Natural killer cell (primary cell): Measurements from ENCODE around the gene RPAP3. TPM values are rescaled to one million over a fixed set of nuclear protein-coding genes. Genes with fewer than 3 reads are reported as not detected.

ENCODE experiments used
- ATAC-seq, 3 donors: fragments of 150-1000 bp in 2 of 3; fragments of 200-7000 bp in 1 of 3; cut with Tn5 transposase; 1 replicate in 1 of 3; 2 replicates in 2 of 3; pipeline ENCODE4 v1.10.0; 2021; ENCODE audit warnings: mild to moderate bottlenecking in 2 of 3, moderate library complexity in 2 of 3
- DNase-seq, 2 donors: peaks; one replicate each; pipeline versions ENCODE4 v3.0.0 to v3.0.0-alpha.2; 2013 to 2021; ENCODE audit warnings: mixed read lengths in 1 of 2
- H3K27ac ChIP-seq: one replicate; pipeline ENCODE4 v1.5.1; 2013; ENCODE audit warnings: mild to moderate bottlenecking, low read length
- H3K27me3 ChIP-seq: one replicate; pipeline ENCODE4 v1.6.1; 2013; ENCODE audit warnings: low read length; ENCODE audit not compliant: control insufficient read depth, insufficient read depth
- H3K36me3 ChIP-seq: one replicate; pipeline ENCODE4 v1.6.1; 2013; ENCODE audit warnings: low read length; ENCODE audit not compliant: control insufficient read depth, insufficient read depth
- H3K4me1 ChIP-seq: one replicate; pipeline ENCODE4 v1.6.1; 2013; ENCODE audit warnings: low read length; ENCODE audit not compliant: control insufficient read depth, insufficient read depth
- H3K4me3 ChIP-seq: one replicate; pipeline ENCODE4 v1.5.1; 2013; ENCODE audit warnings: low read length
- H3K9me3 ChIP-seq: one replicate; pipeline ENCODE4 v1.6.1; 2013; ENCODE audit warnings: low read length; ENCODE audit not compliant: control insufficient read depth, insufficient read depth
- H3K27ac Mint-ChIP-seq, 2 donors: one replicate each; pipeline ENCODE4 v1.8.0; 2022; ENCODE audit warnings: mild to moderate bottlenecking in 2 of 2, mixed read lengths in 2 of 2, moderate library complexity in 1 of 2
- H3K27me3 Mint-ChIP-seq, 2 donors: one replicate each; pipeline ENCODE4 v1.8.0; 2022; ENCODE audit warnings: low read depth in 2 of 2, mixed read lengths in 2 of 2
- H3K36me3 Mint-ChIP-seq: one replicate; pipeline ENCODE4 v1.8.0; 2022; ENCODE audit warnings: mixed read lengths
- H3K4me1 Mint-ChIP-seq, 2 donors: one replicate each; pipeline ENCODE4 v1.8.0; 2022; ENCODE audit warnings: mixed read lengths in 2 of 2
- H3K4me3 Mint-ChIP-seq: one replicate; pipeline ENCODE4 v1.8.0; 2022; ENCODE audit warnings: mild to moderate bottlenecking, moderate library complexity, mixed read lengths
- H3K9me3 Mint-ChIP-seq, 2 donors: one replicate each; pipeline ENCODE4 v1.8.0; 2022; ENCODE audit warnings: mixed read lengths in 2 of 2
- WGBS: methylation state at CpG from one replicate; pipeline ENCODE4 v1.1.7; 2013; ENCODE audit warnings: missing lambda C conversion rate; ENCODE audit not compliant: insufficient coverage; 5-methylcytosine and 5-hydroxymethylcytosine counted together
- intact Hi-C: fragments of 100-400 bp; cut with micrococcal nuclease; formaldehyde crosslinking; loops from one replicate; pipeline ENCODE4 v1.14.2; 2022
- total RNA-seq, 4 donors: library from RNA; stranded (reverse); fragments of 120-200 nt in 1 of 4; gene quantifications; one replicate each; pipeline versions ENCODE4 v1.2.3 to v1.2.4, GENCODE V29; 2013 to 2022
- TF ChIP-seq, protein P1 (sequence below): fragments of 200-600 bp; IDR thresholded peaks from one replicate; pipeline ENCODE4 v1.8.0; 2022; ENCODE audit warnings: antibody characterized with exemption

The RPAP3 gene
- total RNA-seq, 3 donors from 2014 or later (not counting 1 experiment from before 2014, with no cell fraction given), result 22.8 to 35.8 (median 24.8) TPM

- intact Hi-C loops, result no loop called here
- H3K27ac Mint-ChIP-seq, result no peak overlapping the region
Measured at GRCh38 chr12:47753021-47754001, 47.5 kb upstream of the RPAP3 start.

DNA sequence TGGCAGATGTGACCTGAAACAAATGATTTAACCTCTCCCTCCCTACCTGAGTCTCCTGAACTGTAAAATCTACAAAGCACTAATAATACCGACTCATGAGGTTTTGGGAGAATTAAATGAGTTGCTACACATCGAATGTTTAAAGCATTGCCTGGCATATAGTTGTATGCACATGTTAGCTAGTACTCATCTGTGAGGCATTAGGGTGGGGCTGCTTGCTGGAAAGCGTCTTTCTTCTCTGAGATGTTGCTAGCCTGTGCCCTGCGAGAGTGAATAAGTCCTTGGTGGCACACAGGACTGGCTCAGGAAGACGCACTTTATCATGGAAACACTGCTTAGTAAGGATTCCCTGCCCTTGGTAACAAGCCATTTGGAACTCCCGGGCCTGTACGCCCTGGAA lies 46.7 kb upstream of the RPAP3 start:
- no peak overlapping the region for H3K27ac ChIP-seq
- WGBS, result 90% methylated on average over 7 of the region's 7 CpGs
- peaks cover 6% of the 10 kb centered on the region in 2 donors for H3K4me1 Mint-ChIP-seq
- no peaks in the 10 kb centered on the region for H3K36me3 Mint-ChIP-seq
- DNase-seq (no peak), ATAC-seq (no peak)
- H3K36me3 ChIP-seq, result no peaks in the 10 kb centered on the region
- H3K27ac Mint-ChIP-seq, result no peak overlapping the region
- intact Hi-C loops, result no loop called here
- no peaks in the 10 kb centered on the region for H3K27me3 ChIP-seq
- H3K4me1 ChIP-seq, result peaks cover 11% of the 10 kb centered on the region
- TF ChIP-seq, protein P1, sequence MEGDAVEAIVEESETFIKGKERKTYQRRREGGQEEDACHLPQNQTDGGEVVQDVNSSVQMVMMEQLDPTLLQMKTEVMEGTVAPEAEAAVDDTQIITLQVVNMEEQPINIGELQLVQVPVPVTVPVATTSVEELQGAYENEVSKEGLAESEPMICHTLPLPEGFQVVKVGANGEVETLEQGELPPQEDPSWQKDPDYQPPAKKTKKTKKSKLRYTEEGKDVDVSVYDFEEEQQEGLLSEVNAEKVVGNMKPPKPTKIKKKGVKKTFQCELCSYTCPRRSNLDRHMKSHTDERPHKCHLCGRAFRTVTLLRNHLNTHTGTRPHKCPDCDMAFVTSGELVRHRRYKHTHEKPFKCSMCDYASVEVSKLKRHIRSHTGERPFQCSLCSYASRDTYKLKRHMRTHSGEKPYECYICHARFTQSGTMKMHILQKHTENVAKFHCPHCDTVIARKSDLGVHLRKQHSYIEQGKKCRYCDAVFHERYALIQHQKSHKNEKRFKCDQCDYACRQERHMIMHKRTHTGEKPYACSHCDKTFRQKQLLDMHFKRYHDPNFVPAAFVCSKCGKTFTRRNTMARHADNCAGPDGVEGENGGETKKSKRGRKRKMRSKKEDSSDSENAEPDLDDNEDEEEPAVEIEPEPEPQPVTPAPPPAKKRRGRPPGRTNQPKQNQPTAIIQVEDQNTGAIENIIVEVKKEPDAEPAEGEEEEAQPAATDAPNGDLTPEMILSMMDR, result no peak
- H3K4me3 ChIP-seq, result no peak overlapping the region
- H3K9me3 Mint-ChIP-seq, result no peaks in the 10 kb centered on the region
- no peaks in the 10 kb centered on the region for H3K9me3 ChIP-seq
- H3K4me3 Mint-ChIP-seq, result no peak overlapping the region
- H3K27me3 Mint-ChIP-seq, result peaks cover 0 to 5% of the 10 kb centered on the region in 2 donors

More at GRCh38 chr12:47753021-47754001, 47.5 kb upstream of the RPAP3 start:
- H3K9me3 Mint-ChIP-seq, result no peaks in the 10 kb centered on the region
- ATAC-seq (no peak), DNase-seq (no peak)
- 75% methylated on average over 11 of the region's 11 CpGs for WGBS
- Histone ChIP-seq H3K27ac (no peak overlapping the region), H3K36me3 (no peaks in the 10 kb centered on the region), H3K4me3 (no peak overlapping the region), H3K9me3 (no peaks in the 10 kb centered on the region), H3K4me1 (peaks cover 18% of the 10 kb centered on the region), H3K27me3 (no peaks in the 10 kb centered on the region)
- H3K36me3 Mint-ChIP-seq, result no peaks in the 10 kb centered on the region
- H3K27me3 Mint-ChIP-seq, result peaks cover 0 to 5% of the 10 kb centered on the region in 2 donors
- H3K4me3 Mint-ChIP-seq, result no peak overlapping the region
- peaks cover 6 to 12% of the 10 kb centered on the region in 2 donors for H3K4me1 Mint-ChIP-seq
- TF ChIP-seq, protein P1, result no peak

DNA sequence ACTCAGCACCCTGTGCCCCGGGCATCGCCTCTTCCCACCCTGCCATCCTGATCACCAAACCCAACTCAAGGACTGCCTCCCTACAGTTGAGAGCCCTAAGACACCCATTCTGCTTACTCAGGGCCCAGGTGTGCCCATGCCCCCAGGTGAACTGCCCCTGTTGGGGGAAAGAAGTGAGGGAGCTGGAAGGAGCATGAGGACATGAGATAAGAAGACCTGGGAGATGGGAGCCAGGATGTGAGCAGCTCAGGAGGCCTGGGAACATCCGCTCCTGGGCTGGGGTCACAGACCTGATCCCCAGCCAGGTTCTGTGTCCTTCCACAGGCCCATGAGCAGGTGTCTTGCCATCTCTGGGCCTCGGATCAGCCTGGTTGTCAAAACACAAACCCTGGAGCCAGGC lies 46.3 kb upstream of the RPAP3 start:
- TF ChIP-seq, protein P1, result no peak
- H3K9me3 Mint-ChIP-seq, result no peaks in the 10 kb centered on the region
- DNase-seq, result no peak
- intact Hi-C loops, result no loop called here
- no peak overlapping the region for H3K27ac ChIP-seq
- H3K36me3 Mint-ChIP-seq, result no peaks in the 10 kb centered on the region
- no peaks in the 10 kb centered on the region for H3K36me3 ChIP-seq
- peaks cover 0 to 5% of the 10 kb centered on the region in 2 donors for H3K27me3 Mint-ChIP-seq
- H3K27me3 ChIP-seq, result no peaks in the 10 kb centered on the region
- no peak overlapping the region for H3K4me3 Mint-ChIP-seq
- 95% methylated on average over 4 of the region's 4 CpGs for WGBS
- no peak overlapping the region for H3K4me3 ChIP-seq
- H3K27ac Mint-ChIP-seq, result no peak overlapping the region
- ATAC-seq, result no peak
- peaks cover 9% of the 10 kb centered on the region for H3K4me1 ChIP-seq
- H3K4me1 Mint-ChIP-seq, result peaks cover 1 to 6% of the 10 kb centered on the region in 2 donors
- no peaks in the 10 kb centered on the region for H3K9me3 ChIP-seq
